NCI-H128 (cell line): ENCODE data around the gene RBM14.
A peak's percentile ranks its signal among the peaks of the same experiment; 100 is the strongest.
"Not testable (repeated sequence)": the region's sequence is repeated elsewhere in the genome, so short reads cannot be mapped to it uniquely, and the experiment has no call there.

Experiments used
- DNase-seq: peaks from one replicate; lab custom pipeline; 2025; ENCODE audit not compliant: unreplicated experiment; lab: John Stamatoyannopoulos, UW

Gene RBM14

GRCh38 chr11:66631883-66632282 is 15.5 kb downstream of the RBM14 start:
- no peak for DNase-seq

- DNase-seq: no peak
These were observed 16.5 kb downstream of the RBM14 start for GRCh38 chr11:66632952-66633351.

GRCh38 chr11:66636411-66636810 is 20.0 kb downstream of the RBM14 start:
- no peak for DNase-seq

- DNase-seq: no peak
These were observed 21.2 kb downstream of the RBM14 start for GRCh38 chr11:66637557-66638176.

- DNase-seq: peak; percentile 99
These were observed 22.0 kb downstream of the RBM14 start, which contains the start of gene RBM4 for GRCh38 chr11:66638177-66639065. TSS of gene RBM4 (plus strand) at chr11:66638703. CDS start at chr11:66639712, 1,009 bp downstream.

GRCh38 chr11:66639066-66639813 is 22.8 kb downstream of the RBM14 start:
- DNase-seq: no peak

- DNase-seq: not testable (repeated sequence)
These were observed 23.4 kb downstream of the RBM14 start for GRCh38 chr11:66639814-66640340.

- no peak for DNase-seq
These were observed 25.4 kb downstream of the RBM14 start for GRCh38 chr11:66641834-66642233.

GRCh38 chr11:66643745-66644437 is 27.5 kb downstream of the RBM14 start:
- no peak for DNase-seq

- DNase-seq: no peak
These were observed 30.4 kb downstream of the RBM14 start for GRCh38 chr11:66646828-66647227.

GRCh38 chr11:66649903-66650302 is 33.5 kb downstream of the RBM14 start:
- DNase-seq: no peak

- no peak for DNase-seq
These were observed 34.6 kb downstream of the RBM14 start for GRCh38 chr11:66651016-66651415.

GRCh38 chr11:66652651-66653050 is 36.2 kb downstream of the RBM14 start:
- DNase-seq: no peak

GRCh38 chr11:66653123-66653522 is 36.7 kb downstream of the RBM14 start:
- no peak for DNase-seq

- no peak for DNase-seq
These were observed 43.3 kb downstream of the RBM14 start for GRCh38 chr11:66659763-66660162.

- no peak for DNase-seq
These were observed 47.4 kb downstream of the RBM14 start for GRCh38 chr11:66663741-66664296.

GRCh38 chr11:66665369-66665768 is 48.9 kb downstream of the RBM14 start:
- DNase-seq: no peak

GRCh38 chr11:66670816-66671215 is 54.4 kb downstream of the RBM14 start:
- no peak for DNase-seq

- no peak for DNase-seq
These were observed 58.7 kb downstream of the RBM14 start for GRCh38 chr11:66674964-66675602.
